ENCODE data around the gene DTNBP1.

Gene DTNBP1

DNA sequence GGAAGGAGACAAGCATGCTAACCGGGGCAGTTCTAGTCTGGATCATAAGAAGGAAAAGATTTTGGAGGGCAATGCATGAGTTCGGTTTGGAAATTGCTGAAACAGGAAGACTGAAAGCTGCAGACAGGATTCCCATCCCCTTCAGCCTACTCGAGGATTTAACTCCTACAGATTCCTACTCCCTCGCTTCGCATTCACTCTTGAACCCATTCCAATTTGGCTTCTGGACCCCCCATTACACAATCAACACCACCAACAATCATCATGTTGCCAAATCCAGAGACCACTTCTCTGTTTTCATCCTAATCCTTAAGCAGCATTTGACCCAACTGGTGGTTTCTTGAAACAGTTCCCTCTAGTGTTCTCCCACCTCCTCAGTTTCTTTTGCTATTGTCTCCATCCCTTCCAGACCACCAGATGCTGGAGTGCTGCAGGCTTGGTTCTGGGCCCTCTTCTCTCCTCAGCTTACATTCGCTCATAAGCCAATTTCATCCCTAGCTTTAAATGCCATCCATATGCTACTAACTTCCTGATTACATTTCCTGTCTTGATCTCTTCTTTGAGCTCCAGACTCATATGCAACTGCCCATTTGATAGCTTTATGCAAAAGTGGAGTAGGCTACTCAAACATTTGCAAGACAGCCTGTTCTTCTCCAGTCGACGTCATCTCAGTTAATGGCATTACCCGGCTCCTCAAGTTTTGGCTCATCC, 66.5 kb downstream of the DTNBP1 start:
- H3K9me3 ChIP-seq, result no peaks in the 10 kb centered on the region
- H3K4me1 ChIP-seq, result no peaks in the 10 kb centered on the region; the same call in 1 of the 2 replicates
- no peak overlapping the region for H3K4me3 ChIP-seq (ENCODE audit: low read depth, low read length)
- no peak for DNase-seq
- no peaks in the 10 kb centered on the region for H3K27me3 ChIP-seq
- TF ChIP-seq, protein P1, sequence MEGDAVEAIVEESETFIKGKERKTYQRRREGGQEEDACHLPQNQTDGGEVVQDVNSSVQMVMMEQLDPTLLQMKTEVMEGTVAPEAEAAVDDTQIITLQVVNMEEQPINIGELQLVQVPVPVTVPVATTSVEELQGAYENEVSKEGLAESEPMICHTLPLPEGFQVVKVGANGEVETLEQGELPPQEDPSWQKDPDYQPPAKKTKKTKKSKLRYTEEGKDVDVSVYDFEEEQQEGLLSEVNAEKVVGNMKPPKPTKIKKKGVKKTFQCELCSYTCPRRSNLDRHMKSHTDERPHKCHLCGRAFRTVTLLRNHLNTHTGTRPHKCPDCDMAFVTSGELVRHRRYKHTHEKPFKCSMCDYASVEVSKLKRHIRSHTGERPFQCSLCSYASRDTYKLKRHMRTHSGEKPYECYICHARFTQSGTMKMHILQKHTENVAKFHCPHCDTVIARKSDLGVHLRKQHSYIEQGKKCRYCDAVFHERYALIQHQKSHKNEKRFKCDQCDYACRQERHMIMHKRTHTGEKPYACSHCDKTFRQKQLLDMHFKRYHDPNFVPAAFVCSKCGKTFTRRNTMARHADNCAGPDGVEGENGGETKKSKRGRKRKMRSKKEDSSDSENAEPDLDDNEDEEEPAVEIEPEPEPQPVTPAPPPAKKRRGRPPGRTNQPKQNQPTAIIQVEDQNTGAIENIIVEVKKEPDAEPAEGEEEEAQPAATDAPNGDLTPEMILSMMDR (IDR thresholded peaks at IDR 0.05; ENCODE audit: low read depth, low read length), result no peak
- no peaks in the 10 kb centered on the region for H3K36me3 ChIP-seq

DNA sequence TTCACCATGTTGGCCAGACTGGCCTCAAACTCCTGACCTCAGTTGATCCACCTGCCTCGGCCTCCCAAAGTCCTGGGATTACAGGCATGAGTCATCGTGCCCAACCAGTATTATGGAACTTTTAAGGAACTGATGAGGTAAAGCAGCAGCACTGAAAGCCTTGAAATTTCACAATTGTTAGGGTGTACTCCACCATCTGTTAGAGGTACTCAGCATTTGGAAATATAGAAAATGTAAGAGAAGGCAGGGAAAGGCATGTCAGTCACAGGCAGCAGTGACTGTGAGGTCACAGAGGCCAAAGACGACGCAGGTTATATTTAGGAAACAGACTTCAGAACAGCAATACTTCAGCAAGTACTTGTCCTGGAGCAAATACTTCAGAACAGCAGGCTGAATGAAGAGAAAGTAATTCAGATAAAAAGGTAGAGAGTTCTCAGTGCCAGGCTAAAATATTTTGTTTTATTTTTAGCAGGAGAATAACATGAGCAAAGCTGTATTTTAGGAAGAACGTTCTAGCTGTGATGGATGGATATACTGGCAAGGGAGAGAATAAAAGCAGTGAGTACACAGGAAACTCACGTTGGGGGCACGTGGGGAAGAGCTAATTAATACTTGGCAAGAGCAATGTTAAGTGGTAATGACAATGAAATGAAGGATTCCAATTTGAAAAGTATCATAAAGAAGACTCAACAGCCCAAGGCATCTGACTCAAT, 67.2 kb downstream of the DTNBP1 start:
- DNase-seq, result no peak
- H3K4me1 ChIP-seq, result no peaks in the 10 kb centered on the region; the same call in 1 of the 2 replicates
- H3K27me3 ChIP-seq, result no peaks in the 10 kb centered on the region
- no peak overlapping the region for H3K4me3 ChIP-seq (ENCODE audit: low read depth, low read length)
- TF ChIP-seq, protein P1 (IDR thresholded peaks at IDR 0.05; ENCODE audit: low read depth, low read length), result no peak
- no peaks in the 10 kb centered on the region for H3K36me3 ChIP-seq
- no peaks in the 10 kb centered on the region for H3K9me3 ChIP-seq

DNA sequence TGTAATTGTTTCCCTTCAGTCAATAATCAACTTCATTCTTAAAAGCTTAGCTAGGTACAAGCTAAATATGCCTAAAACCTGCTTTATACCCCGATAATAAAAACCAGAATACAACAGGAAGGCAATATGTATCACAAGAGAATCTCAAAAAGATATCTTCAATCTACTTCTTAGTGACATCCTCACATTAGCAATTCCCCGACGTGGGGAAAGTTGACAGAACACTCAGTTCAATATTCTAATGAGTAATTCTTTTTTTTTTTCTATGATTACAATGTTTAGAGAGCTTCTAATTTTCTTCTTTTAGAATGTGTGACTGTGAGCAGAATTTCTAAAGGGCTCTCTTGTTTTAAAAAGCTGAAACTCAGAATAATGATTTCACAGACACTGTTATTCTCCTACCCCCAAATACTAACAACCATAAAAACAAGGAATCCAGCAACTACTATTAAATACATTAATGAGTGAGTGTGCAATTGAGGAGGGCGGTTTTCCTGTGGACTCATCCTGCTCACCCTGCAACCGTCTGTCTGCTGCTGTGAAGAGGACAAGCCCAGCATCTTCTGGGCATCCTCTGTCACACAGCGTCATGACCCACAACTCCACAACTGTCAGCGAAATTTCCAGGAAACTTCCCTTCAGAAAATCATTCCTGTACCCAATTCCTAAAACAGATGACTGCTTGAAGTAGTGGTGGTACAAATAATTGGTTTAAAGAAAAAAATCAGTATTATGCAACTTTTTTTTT, 68.1 kb downstream of the DTNBP1 start:
- Histone ChIP-seq H3K4me1 (no peaks in the 10 kb centered on the region; the same call in 1 of the 2 replicates), H3K27me3 (no peaks in the 10 kb centered on the region), H3K4me3 (ENCODE audit: low read depth, low read length) (no peak overlapping the region), H3K36me3 (no peaks in the 10 kb centered on the region), H3K9me3 (no peaks in the 10 kb centered on the region)
- TF ChIP-seq, protein P1 (IDR thresholded peaks at IDR 0.05; ENCODE audit: low read depth, low read length), result no peak
- no peak for DNase-seq

DNA sequence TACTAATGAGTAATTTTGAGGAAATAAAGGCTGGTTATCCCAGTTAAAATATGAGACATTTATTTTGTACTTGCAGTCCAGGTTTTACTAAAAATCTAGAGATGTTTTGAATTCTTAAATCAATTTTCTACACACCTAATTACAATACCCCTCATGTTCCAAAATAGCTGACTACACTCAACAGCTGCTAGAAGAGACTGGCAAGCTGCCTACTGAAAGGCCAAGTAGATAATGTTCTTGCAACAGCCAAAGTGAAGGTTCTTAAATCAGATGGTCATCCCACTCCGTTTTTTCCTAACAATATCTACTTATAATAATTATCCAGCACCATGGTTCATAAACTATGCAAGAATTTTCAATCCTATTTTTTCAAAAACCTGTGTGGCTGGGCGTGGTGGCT, 69.0 kb downstream of the DTNBP1 start:
- Histone ChIP-seq H3K4me1 (no peaks in the 10 kb centered on the region; the same call in 1 of the 2 replicates), H3K4me3 (ENCODE audit: low read depth, low read length) (no peak overlapping the region), H3K36me3 (no peaks in the 10 kb centered on the region), H3K27me3 (no peaks in the 10 kb centered on the region), H3K9me3 (no peaks in the 10 kb centered on the region)
- DNase-seq, result no peak
- TF ChIP-seq, protein P1 (IDR thresholded peaks at IDR 0.05; ENCODE audit: low read depth, low read length), result no peak

DNA sequence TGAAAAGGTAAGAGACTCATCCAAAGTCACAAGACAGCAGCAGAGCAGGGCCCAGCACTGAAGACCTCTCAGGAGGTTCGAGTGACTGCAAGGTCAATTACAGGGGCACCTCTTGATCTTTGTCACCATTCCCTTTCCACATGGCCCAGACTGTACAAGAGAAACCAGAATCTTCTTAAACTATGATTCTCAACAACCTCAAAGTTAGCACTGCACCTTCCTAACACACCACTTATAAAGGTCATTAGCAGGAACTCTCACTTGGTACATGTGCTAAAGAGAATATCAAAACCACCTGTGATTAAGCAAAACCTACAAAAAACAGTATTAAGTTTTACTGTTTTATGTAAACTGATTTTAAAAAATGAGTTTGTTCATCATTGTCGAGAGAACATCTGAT, 70.2 kb downstream of the DTNBP1 start:
- H3K36me3 ChIP-seq, result no peaks in the 10 kb centered on the region
- no peak overlapping the region for H3K4me3 ChIP-seq (ENCODE audit: low read depth, low read length)
- no peak for DNase-seq
- H3K9me3 ChIP-seq, result no peaks in the 10 kb centered on the region
- TF ChIP-seq, protein P1 (IDR thresholded peaks at IDR 0.05; ENCODE audit: low read depth, low read length), result no peak
- H3K27me3 ChIP-seq, result no peaks in the 10 kb centered on the region
- H3K4me1 ChIP-seq, result no peaks in the 10 kb centered on the region; the same call in 1 of the 2 replicates
